HCT116 (cell line): ENCODE data around the gene GRK5.

Experiments used
- CEBPB ChIP-seq: IDR thresholded peaks from 2 replicates; pipeline ENCODE4 v1.6.1; 2012; ENCODE audit warnings: low read depth
- EZH2 ChIP-seq: fragments of 200-600 bp; sonication (generic); IDR thresholded peaks from 2 replicates; pipeline ENCODE4 v1.6.1; 2017; ENCODE audit warnings: antibody characterized with exemption, mixed run types
- POLR2A ChIP-seq: IDR thresholded peaks from 2 replicates; pipeline ENCODE4 v1.7.0; 2011; ENCODE audit warnings: borderline replicate concordance; ENCODE audit not compliant: insufficient read depth, insufficient read length; ENCODE audit errors: extremely low read depth
- POLR2AphosphoS5 ChIP-seq: IDR thresholded peaks from 2 replicates; pipeline ENCODE4 v1.6.1; 2011; ENCODE audit warnings: mild to moderate bottlenecking, low read depth, low read length, moderate library complexity
- SIN3A ChIP-seq: IDR thresholded peaks from 2 replicates; pipeline ENCODE4 v1.6.1; 2012; ENCODE audit warnings: low read depth
- SP1 ChIP-seq: IDR thresholded peaks from 2 replicates; pipeline ENCODE4 v1.6.1; 2012; ENCODE audit warnings: low read depth
- SRF ChIP-seq: IDR thresholded peaks from 2 replicates; pipeline ENCODE4 v1.6.1; 2012; ENCODE audit warnings: low read depth
- YY1 ChIP-seq: IDR thresholded peaks from 2 replicates; pipeline ENCODE4 v1.6.1; 2011; ENCODE audit warnings: low read length, low read depth, moderate library complexity, mild to moderate bottlenecking; ENCODE audit not compliant: insufficient replicate concordance; ENCODE audit errors: extremely low read depth
- ZBTB33 ChIP-seq: IDR thresholded peaks from 2 replicates; pipeline ENCODE4 v1.6.1; 2011; ENCODE audit warnings: mild to moderate bottlenecking, low read length, moderate library complexity; ENCODE audit not compliant: insufficient replicate concordance; ENCODE audit errors: extremely low read depth
- TF ChIP-seq, protein P1 (sequence below), 3 experiments: fragments of 200-600 bp in 1 of 3; sonication (generic) in 1 of 3; IDR thresholded peaks in 2 of 3; conservative IDR thresholded peaks in 1 of 3; 2 replicates each; pipeline ENCODE4 v1.5.1; 2012 to 2017; ENCODE audit warnings: low read depth in 2 of 3, low read length in 2 of 3, antibody characterized with exemption in 1 of 3, borderline replicate concordance in 1 of 3, control low read depth in 1 of 3, mild to moderate bottlenecking in 1 of 3, mixed read lengths in 1 of 3, mixed run types in 1 of 3, moderate library complexity in 1 of 3; ENCODE audit not compliant: insufficient read depth in 1 of 3

DNA sequence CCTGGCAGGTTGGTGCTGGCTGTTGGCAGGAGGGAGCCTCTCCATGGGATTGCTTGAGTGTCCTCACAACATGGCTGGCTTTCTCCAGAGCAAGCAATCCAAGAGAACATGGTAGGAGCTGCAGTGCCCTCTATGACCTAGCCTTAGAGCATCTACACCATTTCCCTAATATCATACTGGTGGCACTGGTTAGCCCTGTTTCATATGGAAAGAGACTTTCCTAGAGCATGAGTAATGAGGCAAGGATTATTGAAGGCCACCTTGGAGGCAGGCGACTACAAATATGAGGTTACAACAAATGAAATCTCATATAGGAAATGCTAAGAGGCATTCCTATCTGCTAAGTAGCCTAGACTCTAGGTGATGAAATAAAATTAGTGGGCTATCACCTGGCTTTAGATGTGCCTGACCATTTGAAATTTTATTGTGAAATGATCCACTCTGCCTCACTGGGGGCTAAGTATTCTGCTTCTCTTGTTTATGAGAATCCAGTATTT, 181.5 kb downstream of the GRK5 start:
- no peak for TF ChIP-seq ZBTB33
- TF ChIP-seq SIN3A: no peak
- TF ChIP-seq, protein P1, sequence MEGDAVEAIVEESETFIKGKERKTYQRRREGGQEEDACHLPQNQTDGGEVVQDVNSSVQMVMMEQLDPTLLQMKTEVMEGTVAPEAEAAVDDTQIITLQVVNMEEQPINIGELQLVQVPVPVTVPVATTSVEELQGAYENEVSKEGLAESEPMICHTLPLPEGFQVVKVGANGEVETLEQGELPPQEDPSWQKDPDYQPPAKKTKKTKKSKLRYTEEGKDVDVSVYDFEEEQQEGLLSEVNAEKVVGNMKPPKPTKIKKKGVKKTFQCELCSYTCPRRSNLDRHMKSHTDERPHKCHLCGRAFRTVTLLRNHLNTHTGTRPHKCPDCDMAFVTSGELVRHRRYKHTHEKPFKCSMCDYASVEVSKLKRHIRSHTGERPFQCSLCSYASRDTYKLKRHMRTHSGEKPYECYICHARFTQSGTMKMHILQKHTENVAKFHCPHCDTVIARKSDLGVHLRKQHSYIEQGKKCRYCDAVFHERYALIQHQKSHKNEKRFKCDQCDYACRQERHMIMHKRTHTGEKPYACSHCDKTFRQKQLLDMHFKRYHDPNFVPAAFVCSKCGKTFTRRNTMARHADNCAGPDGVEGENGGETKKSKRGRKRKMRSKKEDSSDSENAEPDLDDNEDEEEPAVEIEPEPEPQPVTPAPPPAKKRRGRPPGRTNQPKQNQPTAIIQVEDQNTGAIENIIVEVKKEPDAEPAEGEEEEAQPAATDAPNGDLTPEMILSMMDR (IDR thresholded peaks at IDR 0.05 in 2 of 3, conservative IDR thresholded peaks at IDR 0.05 in 1 of 3; ENCODE audit: borderline replicate concordance in 1 of 3, insufficient read depth in 1 of 3, low read depth in 2 of 3, low read length in 2 of 3): no peak
- TF ChIP-seq POLR2A: no peak
- TF ChIP-seq SP1: no peak
- TF ChIP-seq POLR2AphosphoS5: no peak
- no peak for TF ChIP-seq EZH2
- no peak for TF ChIP-seq SRF
- no peak for TF ChIP-seq YY1
- TF ChIP-seq CEBPB: no peak
